Cerebellar nuclear complex (tissue), 1 donor: Measurements from ENCODE around the gene ZFP62.

Experiments
- DNase-seq, 2 experiments: peaks; one replicate each; lab custom pipeline; 2025; lab: John Stamatoyannopoulos, UW

ZFP62 gene

GRCh38 chr5:180868960-180869359, 7.9 kb upstream of the ZFP62 start:
- DNase-seq: peak in 1 of 2 experiments; percentile 13

GRCh38 chr5:180866985-180867384, 5.9 kb upstream of the ZFP62 start:
- DNase-seq: no peak

GRCh38 chr5:180865981-180866695, 5.1 kb upstream of the ZFP62 start:
- DNase-seq: no peak

- DNase-seq: no peak
Observed at GRCh38 chr5:180862645-180863044, 1.6 kb upstream of the ZFP62 start.

GRCh38 chr5:180860273-180860886, 696 bp downstream of the ZFP62 start:
- no peak for DNase-seq

- no peak for DNase-seq
Observed at GRCh38 chr5:180858586-180858985, 2.5 kb downstream of the ZFP62 start.

- DNase-seq: no peak
Observed at GRCh38 chr5:180853848-180854176, 7.3 kb downstream of the ZFP62 start.

- no peak for DNase-seq
Observed at GRCh38 chr5:180853121-180853847, 7.8 kb downstream of the ZFP62 start.

- DNase-seq: no peak
Observed at GRCh38 chr5:180852495-180852894, 8.6 kb downstream of the ZFP62 start.

GRCh38 chr5:180850434-180851078, 10.5 kb downstream of the ZFP62 start:
- no peak for DNase-seq

- no peak for DNase-seq
Observed at GRCh38 chr5:180849827-180850226, 11.2 kb downstream of the ZFP62 start.

- no peak for DNase-seq
Observed at GRCh38 chr5:180848878-180849277, 12.2 kb downstream of the ZFP62 start.

- no peak for DNase-seq
Observed at GRCh38 chr5:180848265-180848664, 12.8 kb downstream of the ZFP62 start.

- DNase-seq: no peak
Observed at GRCh38 chr5:180847026-180847425, 14.1 kb downstream of the ZFP62 start.

GRCh38 chr5:180844858-180845257, 16.2 kb downstream of the ZFP62 start:
- DNase-seq: no peak

GRCh38 chr5:180844432-180844831, 16.6 kb downstream of the ZFP62 start:
- no peak for DNase-seq

- DNase-seq: no peak
Observed at GRCh38 chr5:180839935-180840334, 21.1 kb downstream of the ZFP62 start.

- no peak for DNase-seq
Observed at GRCh38 chr5:180839227-180839626, 21.8 kb downstream of the ZFP62 start.

- DNase-seq: no peak
Observed at GRCh38 chr5:180837478-180837877, 23.6 kb downstream of the ZFP62 start.

- DNase-seq: no peak
Observed at GRCh38 chr5:180832638-180833068, 28.4 kb downstream of the ZFP62 start.

GRCh38 chr5:180831139-180832093, 29.7 kb downstream of the ZFP62 start:
- peak in 1 of 2 experiments; percentile 10 for DNase-seq
